Left ventricle myocardium superior (tissue), 1 donor: ENCODE results near the gene DCXR. TPM values are rescaled to one million over a fixed set of nuclear protein-coding genes. Genes with fewer than 3 reads are reported as not detected.

ENCODE experiments used
- ATAC-seq: fragments of 200-7000 bp; cut with Tn5 transposase; one replicate; pipeline ENCODE4 v1.9.1; 2020; ENCODE audit warnings: mild to moderate bottlenecking, moderate library complexity
- DNase-seq: peaks from one replicate; pipeline ENCODE4 v3.0.0-alpha.2; 2020
- intact Hi-C: fragments of 100-400 bp; cut with micrococcal nuclease; formaldehyde crosslinking; loops from one replicate; pipeline ENCODE4 v1.11.0; 2022
- total RNA-seq: library from RNA; stranded (reverse); fragmentation: NEBNext Ultra II Directional; extraction: Animal tissue kit (Norgen Biotek cat#: 25700); gene quantifications from one replicate; pipeline ENCODE4 v1.2.1, GENCODE V29; 2021
- donor health status: DM: no; HTN: yes; CAD: no; lungs with severe emphysema.

Gene DCXR
- total RNA-seq, 1 donor from 2014 or later = 177 TPM

DNA sequence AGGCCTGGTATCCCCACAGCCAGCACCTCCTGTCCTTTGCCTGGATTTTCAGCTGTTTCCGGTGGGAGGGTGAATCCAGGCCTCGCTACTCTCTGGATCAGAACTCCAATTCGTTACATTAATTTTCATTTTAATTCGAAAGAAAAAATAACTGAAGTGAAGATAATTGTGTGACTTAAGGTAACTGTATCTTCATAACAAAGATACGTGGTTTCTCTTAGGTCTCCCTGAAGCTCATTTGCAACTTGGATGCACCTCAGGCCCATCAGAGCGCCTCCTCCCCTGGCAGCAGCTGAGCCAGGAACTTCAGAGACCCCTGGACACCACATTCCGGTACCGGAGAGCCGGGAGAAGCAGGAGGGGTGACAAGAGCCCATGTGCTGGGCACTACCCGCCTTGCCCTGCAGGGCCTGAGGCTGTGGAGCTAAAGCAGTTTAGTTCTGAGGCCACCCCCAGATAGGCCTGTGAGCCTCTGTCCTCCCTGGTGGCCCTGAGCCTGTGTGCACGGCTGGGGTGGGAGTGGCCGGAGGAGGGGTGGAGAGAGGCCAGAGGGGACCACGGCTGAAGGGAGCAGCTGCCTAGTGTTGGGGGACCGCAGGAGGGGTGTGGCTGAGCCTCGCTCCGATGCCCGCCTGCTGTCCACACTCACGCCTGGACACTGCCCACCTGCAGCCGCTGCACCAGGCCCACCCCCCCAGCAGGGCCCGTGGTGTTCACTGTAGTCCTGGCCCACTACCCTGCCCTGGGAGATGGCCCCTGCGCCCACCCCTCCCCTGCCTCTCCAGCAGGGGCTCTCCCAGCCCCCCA lies 39.5 kb upstream of the DCXR start:
- DNase-seq = no peak
- intact Hi-C loops = no loop called here
- ATAC-seq = peak; percentile 48

DNA sequence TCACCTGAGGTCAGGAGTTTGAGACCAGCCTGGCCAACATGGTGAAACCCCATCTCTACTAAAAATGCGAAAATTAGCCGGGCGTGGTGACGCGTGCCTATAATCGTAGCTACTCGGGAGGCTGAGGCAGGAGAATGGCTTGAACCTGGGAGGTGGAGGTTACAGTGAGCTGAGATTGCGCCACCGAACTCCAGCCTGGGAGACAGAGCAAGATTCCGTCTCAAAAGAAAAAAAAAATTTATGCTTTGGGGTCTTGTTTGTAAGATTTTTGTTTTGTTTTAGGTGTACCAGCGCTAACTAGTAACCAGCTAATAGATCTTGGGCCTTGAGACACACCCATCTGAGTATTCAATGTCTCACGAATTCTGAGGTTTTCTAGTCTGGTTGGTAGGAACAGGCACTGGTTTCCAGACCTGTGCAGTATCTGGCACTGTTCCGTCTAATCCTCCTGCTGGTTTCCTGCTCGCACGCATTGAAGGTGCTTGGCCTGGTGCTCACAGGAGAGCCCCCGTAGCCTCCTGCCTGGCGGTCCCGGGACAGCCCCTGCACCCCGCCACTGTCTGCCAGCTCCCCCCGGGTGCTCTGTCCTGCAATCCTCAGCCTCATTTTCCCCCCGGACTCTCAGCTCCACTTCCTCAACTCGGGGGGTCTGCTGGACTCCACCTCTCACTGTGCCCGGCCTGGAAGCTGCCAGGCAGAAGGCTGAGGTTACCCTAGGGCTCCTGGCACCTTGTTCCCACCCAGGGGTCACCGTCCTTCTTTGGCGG lies 38.7 kb upstream of the DCXR start:
- intact Hi-C loops = no loop called here
- no peak for ATAC-seq
- no peak for DNase-seq

- intact Hi-C loops = no loop called here
- DNase-seq = no peak
- ATAC-seq = no peak
These were observed 35.9 kb upstream of the DCXR start for GRCh38 chr17:82073446-82073845.

DNA sequence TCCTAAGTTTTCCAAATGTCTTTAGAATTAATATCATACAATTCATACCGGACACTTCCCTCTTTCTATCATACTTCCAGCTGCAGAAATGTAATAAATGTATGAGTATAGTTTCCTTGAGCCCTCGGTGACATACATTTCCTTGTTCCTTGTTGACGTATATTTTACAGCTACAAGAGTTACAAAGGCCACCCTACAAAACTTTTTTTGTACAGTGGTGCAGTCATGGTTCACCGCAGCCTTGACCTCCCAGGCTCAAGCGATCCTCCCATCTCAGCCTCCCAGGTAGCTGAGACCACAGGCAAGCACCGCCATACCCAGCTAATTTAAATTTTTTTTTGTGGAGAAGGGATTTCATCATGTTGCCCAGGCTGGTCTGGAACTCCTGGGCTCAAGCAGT lies 35.3 kb upstream of the DCXR start:
- no peak for ATAC-seq
- intact Hi-C loops = no loop called here
- DNase-seq = no peak

- no peak for ATAC-seq
These were observed 33.1 kb upstream of the DCXR start for GRCh38 chr17:82070611-82071010.

DNA sequence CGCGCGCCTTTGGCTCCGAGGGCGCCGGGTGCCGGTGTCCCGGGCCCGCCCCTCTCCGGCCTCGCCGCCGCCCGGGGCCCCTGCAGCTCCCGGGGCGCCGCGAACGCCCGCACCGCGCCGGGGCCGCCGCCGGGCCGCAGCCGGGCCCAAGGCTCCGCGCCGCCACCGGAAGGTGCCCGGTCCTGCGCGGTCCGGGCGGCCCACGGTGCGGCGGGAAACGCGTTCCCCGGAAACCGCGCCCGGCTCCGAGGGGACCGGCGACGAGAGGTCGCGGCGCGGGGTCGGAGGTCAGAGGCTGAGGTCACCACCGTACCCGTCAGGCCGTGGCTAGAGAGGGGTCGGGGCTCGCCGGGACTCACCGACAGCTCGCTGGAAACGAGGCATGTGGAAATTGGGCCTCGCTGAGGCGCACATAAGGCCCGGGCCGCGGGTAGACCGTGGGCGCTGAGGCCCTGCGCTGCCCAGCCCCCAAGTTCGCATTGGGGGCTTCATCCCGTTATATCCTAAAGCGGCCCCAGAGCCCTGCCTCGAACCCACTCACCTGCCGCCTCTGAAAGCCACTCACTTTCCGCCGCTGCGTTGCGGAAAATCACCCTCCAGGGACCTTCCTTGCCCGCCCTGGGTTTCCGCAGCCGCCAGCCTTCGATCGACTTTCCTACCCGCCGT lies 28.3 kb upstream of the DCXR start, which contains the start of gene DUS1L:
Gene DUS1L, minus strand, starts transcription at position 167 of the 666 bp plus-strand sequence. CDS start 745 bp downstream, outside the sequence.
- intact Hi-C loops = no loop called here

More at GRCh38 chr17:82070611-82071010, 33.1 kb upstream of the DCXR start:
- DNase-seq = no peak
- intact Hi-C loops = no loop called here

DNA sequence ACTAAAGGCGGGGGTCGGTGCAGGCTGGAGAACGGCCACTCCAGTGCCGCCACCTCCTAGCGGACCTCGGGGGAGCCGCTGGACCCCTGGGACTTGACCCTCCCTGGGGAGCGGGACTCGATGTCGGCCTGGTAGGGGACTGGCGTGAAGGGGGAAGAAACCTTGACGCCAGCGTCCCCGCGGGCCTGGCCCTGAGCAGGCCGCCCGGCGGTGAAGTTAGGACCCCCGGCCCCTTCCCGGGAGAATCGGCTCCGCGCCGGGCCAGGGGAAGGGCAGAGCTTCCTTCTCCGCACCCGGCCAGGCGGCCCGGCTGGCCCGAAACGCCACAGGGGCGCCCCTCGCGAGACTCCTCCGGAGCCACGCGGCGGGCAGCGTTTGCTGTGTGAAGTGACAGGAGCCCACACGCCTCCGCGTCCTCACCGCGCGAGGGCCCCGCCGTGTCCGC lies 27.7 kb upstream of the DCXR start:
- intact Hi-C loops = no loop called here
- ATAC-seq (peak; percentile 10), DNase-seq (peak; percentile 57)

More for the DNA sequence above, 28.3 kb upstream of the DCXR start, which contains the start of gene DUS1L:
- DNase-seq (peak; percentile 82), ATAC-seq (peak; percentile 87)

- ATAC-seq = no peak
- intact Hi-C loops = no loop called here
- no peak for DNase-seq
These were observed 27.1 kb upstream of the DCXR start for GRCh38 chr17:82064433-82065192.

- intact Hi-C loops = no loop called here
- peak; percentile 27 for DNase-seq
- no peak for ATAC-seq
These were observed 26.2 kb upstream of the DCXR start for GRCh38 chr17:82063424-82064415.

DNA sequence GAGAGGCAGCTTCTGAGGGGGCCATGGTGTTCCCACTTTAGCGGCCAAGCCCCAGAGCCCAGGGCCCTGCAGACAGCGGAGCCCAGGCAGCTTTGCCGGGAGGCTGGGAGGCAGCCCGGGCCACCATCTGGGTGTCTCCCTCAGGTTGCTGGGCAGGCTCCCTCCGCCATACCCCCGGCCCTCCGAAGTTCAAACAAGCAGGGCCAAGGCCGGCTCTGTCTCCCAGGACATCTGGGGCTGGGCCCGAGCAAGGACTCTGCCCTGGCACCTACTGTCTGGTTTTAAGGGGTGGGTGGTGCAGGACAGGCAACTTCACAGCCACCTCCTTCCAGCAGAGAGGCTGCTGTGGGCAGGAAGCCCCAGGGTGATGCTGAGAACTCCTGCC lies 25.5 kb upstream of the DCXR start:
- DNase-seq (no peak), ATAC-seq (no peak)
- intact Hi-C loops = no loop called here

DNA sequence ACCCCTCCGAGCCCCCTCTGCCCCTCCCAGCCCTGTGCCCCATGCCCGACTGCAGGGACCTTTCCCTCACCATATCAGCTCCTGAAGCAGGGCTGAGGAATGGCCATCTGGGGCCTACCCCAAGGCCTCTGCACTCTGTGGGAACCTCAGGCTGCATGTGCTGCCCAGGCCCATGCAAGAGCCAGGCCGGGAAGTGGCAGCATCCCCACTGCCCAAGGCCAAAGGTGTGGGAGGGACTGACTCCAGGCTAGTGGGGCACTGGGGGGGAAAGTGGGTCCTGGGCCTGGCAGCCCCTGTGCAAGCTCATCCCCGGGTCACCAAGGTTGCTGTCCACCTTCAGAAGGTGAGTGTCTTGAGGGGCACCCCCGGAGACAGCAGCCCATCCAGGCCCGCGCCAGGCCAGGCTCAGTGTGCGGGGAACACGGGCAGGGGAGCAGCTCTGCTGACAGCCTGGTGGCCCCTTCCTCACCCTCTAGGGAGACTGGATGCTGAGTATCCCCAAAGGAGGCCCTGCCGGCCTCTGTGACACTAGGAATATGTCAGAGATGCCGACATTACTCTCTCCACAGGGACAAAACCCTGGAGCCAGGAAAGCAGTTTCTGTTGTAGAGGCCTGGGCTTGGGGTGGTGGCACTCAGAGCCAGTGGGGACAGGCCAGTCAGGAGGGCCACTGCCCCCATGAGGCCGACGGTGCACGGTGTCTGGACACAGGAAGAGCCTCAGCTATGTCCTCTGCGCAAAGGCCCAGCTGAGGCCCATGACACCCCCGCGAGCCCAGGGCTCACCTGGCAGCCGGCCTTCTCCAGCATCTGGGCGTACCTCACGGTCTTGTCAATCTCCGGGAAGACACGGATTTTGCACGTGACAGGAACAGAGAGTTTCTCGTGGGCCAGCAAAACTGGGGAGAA lies 24.8 kb upstream of the DCXR start:
- intact Hi-C loops = no loop called here
- DNase-seq = no peak
- no peak for ATAC-seq

DNA sequence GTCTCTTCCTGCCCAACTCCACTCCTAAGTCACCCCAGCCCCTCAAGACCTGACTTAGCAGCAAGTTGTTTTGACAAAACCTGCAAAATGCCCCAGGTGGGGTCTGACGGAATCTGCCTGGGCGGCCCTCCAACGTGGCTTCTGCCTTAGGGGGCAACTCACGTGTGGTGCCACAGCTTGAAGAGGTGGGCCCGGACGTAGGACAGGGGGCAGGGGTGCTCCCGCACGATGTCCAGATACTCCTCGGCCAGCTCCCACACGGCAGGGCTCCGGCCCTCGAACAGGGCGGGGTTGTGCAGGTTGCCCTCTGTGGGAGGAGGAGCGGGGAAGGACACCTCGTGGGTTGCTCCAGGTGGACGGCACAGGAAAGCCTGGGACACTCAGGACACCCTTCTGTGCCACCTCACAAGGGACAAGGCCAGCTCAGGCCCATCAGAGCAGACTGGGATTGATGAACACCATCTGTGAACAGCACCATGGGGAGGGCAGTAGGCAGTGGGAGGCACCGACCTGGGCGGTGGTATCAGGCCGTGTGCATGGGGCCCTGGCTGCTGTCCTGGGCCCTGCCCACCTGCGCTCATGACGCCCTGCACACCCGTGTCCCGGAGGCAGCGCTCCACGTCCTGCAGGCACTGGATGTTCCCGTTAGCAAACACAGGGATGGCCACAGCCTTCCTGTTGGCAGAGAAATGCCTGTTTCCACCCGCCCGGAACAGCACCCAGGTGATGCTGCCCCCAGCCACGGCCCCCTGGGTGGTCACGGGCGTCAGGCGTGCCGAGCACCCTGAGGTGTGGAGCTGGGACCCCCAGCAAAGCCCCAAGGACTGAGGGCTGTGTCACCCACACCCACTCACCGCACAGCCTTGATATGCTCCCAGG lies 23.8 kb upstream of the DCXR start:
- DNase-seq = peak; percentile 29
- intact Hi-C loops = no loop called here
- ATAC-seq = no peak

GRCh38 chr17:82060614-82061013 lies 23.1 kb upstream of the DCXR start:
- DNase-seq (peak; percentile 26), ATAC-seq (no peak)
- intact Hi-C loops = no loop called here

DNA sequence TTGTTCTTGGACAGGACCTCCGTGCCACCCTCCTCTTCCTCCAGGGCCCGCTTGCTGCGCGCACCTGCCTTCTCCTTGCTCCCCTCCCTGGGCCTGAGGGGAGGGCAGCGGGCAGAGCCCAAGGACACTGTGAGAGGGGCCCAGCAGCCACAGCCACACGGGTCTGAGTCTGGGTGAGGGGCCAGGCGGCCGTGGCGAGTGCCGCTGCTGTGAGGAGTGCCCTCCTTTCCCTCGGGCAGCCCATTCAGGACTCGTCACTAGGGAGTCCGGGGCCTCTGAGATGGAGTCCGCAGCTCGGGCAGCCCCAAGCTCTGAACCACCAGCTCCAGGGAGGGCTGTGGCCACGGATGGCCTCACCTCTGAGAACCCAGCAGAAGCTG lies 22.5 kb upstream of the DCXR start:
- DNase-seq (peak; percentile 22), ATAC-seq (no peak)
- intact Hi-C loops = no loop called here

DNA sequence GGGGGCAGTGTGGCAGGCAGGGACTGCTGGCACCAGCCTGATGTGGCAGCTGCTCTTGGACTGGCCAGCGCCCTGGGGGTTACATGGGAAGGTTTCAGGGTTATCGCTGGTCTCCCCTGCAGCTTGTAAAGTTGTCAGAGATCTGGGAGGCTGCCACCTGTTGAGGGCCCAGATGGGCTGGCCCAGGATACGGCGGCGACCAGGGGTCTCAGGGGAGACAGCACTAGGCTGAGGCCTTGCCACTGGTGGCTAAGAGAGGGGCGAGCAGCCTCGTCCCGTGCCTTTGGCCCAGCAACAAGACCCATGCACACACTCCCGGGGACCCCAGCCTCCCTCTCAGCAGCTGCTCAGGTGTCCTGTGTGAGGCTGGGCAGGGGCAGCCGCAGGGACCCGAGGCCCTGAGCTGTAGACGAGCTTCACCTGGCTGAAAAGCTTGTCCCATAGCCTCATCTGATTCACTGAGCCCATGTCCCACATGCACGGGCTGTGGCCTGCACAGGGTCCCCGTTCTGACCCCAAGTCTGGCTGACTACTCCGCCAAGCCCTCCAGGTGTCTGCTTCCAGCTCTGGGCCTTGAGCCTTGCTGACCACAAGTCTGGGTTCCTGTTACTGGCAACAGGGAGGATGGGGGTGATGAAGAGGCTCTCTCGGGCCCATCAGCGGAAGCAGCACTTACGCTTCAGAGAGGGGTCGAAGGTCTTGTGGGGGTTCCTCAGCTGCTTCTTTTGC lies 21.9 kb upstream of the DCXR start:
- no peak for ATAC-seq
- intact Hi-C loops = no loop called here

More for the DNA sequence above, 21.9 kb upstream of the DCXR start:
- DNase-seq = peak; percentile 24
